ENCODE measurements around the gene DACH1. TPM values are rescaled to one million over a fixed set of nuclear protein-coding genes. Genes with fewer than 3 reads are reported as not detected.

The DACH1 gene
- total RNA-seq, 1 donor from 2014 or later, result not detected

GRCh38 chr13:71829547-71829946 is 37.5 kb downstream of the DACH1 start:
- Mint-ChIP-seq H3K9me3 (no peaks in the 10 kb centered on the region), H3K36me3 (ENCODE audit: low read depth) (no peaks in the 10 kb centered on the region), H3K4me1 (no peaks in the 10 kb centered on the region), H3K27ac (no peak overlapping the region), H3K4me3 (no peak overlapping the region), H3K27me3 (no peaks in the 10 kb centered on the region)
- ATAC-seq (ENCODE audit: low read depth) (no peak), DNase-seq (no peak)
- intact Hi-C loops (cut with micrococcal nuclease), result no loop called here
- CTCF ChIA-PET, result no interaction called here
- TF ChIP-seq CTCF (IDR thresholded peaks at IDR 0.05), result no peak
- POLR2A ChIA-PET, result no interaction called here

- ChIA-PET CTCF (no interaction called here), POLR2A (no interaction called here)
- no peak for TF ChIP-seq CTCF (IDR thresholded peaks at IDR 0.05)
- DNase-seq, result no peak
- Mint-ChIP-seq H3K27me3 (no peaks in the 10 kb centered on the region), H3K4me1 (no peaks in the 10 kb centered on the region), H3K9me3 (no peaks in the 10 kb centered on the region), H3K36me3 (ENCODE audit: low read depth) (no peaks in the 10 kb centered on the region), H3K4me3 (no peak overlapping the region), H3K27ac (no peak overlapping the region)
- intact Hi-C loops (cut with micrococcal nuclease), result no loop called here
- no peak for ATAC-seq (ENCODE audit: low read depth)
Observed at GRCh38 chr13:71828564-71828963, 38.4 kb downstream of the DACH1 start.

- TF ChIP-seq CTCF (IDR thresholded peaks at IDR 0.05), result no peak
- DNase-seq (no peak), ATAC-seq (ENCODE audit: low read depth) (no peak)
- Mint-ChIP-seq H3K4me3 (no peak overlapping the region), H3K27me3 (no peaks in the 10 kb centered on the region), H3K36me3 (ENCODE audit: low read depth) (no peaks in the 10 kb centered on the region), H3K9me3 (no peaks in the 10 kb centered on the region), H3K4me1 (no peaks in the 10 kb centered on the region), H3K27ac (no peak overlapping the region)
- intact Hi-C loops (cut with micrococcal nuclease), result no loop called here
- POLR2A ChIA-PET, result no interaction called here
- CTCF ChIA-PET, result no interaction called here
Observed at GRCh38 chr13:71828117-71828516, 38.9 kb downstream of the DACH1 start.

- Mint-ChIP-seq H3K27ac (no peak overlapping the region), H3K36me3 (ENCODE audit: low read depth) (no peaks in the 10 kb centered on the region), H3K9me3 (no peaks in the 10 kb centered on the region), H3K27me3 (no peaks in the 10 kb centered on the region), H3K4me3 (no peak overlapping the region), H3K4me1 (no peaks in the 10 kb centered on the region)
- ATAC-seq (ENCODE audit: low read depth) (no peak), DNase-seq (no peak)
- CTCF ChIA-PET, result no interaction called here
- no peak for TF ChIP-seq CTCF (IDR thresholded peaks at IDR 0.05)
- intact Hi-C loops (cut with micrococcal nuclease), result no loop called here
- POLR2A ChIA-PET, result no interaction called here
Observed at GRCh38 chr13:71827241-71827640, 39.8 kb downstream of the DACH1 start.

GRCh38 chr13:71820699-71821098 is 46.3 kb downstream of the DACH1 start:
- POLR2A ChIA-PET, result no interaction called here
- Mint-ChIP-seq H3K36me3 (ENCODE audit: low read depth) (no peaks in the 10 kb centered on the region), H3K27me3 (no peaks in the 10 kb centered on the region), H3K4me3 (no peak overlapping the region), H3K9me3 (peaks cover 3% of the 10 kb centered on the region), H3K27ac (no peak overlapping the region), H3K4me1 (no peaks in the 10 kb centered on the region)
- DNase-seq (no peak), ATAC-seq (ENCODE audit: low read depth) (no peak)
- no peak for TF ChIP-seq CTCF (IDR thresholded peaks at IDR 0.05)
- CTCF ChIA-PET, result no interaction called here
- intact Hi-C loops (cut with micrococcal nuclease), result no loop called here
